Smooth muscle cell (in vitro differentiated cells): ENCODE measurements around the gene RFX1. TPM values are rescaled to one million over a fixed set of nuclear protein-coding genes. Genes with fewer than 3 reads are reported as not detected.

Experiments used
- DNase-seq: peaks from one replicate; lab custom pipeline; 2025; ENCODE audit not compliant: unreplicated experiment; lab: John Stamatoyannopoulos, UW
- H2AFZ ChIP-seq: fragments of 200-600 bp; sonication (generic); 2 replicates; pipeline ENCODE4 v1.6.0; 2016; ENCODE audit warnings: antibody characterized with exemption, low read depth, mild to moderate bottlenecking
- H3F3A ChIP-seq: fragments of 200-600 bp; sonication (generic); 2 replicates; pipeline ENCODE4 v1.6.0; 2017; ENCODE audit warnings: antibody characterized with exemption, low read depth
- H3K27ac ChIP-seq: fragments of 200-600 bp; sonication (generic); 2 replicates; pipeline ENCODE4 v1.5.1; 2016; ENCODE audit warnings: low read depth, mild to moderate bottlenecking
- H3K27me3 ChIP-seq: fragments of 200-600 bp; sonication (generic); 2 replicates; pipeline ENCODE4 v1.6.1; 2016; ENCODE audit warnings: low read depth, mild to moderate bottlenecking
- H3K36me3 ChIP-seq: fragments of 200-600 bp; sonication (generic); 2 replicates; pipeline ENCODE4 v1.5.1; 2016; ENCODE audit warnings: low read depth
- H3K4me1 ChIP-seq: fragments of 200-600 bp; sonication (generic); 2 replicates; pipeline ENCODE4 v1.5.1; 2016; ENCODE audit warnings: low read depth
- H3K4me2 ChIP-seq: fragments of 200-600 bp; sonication (generic); 2 replicates; pipeline ENCODE4 v1.6.0; 2016; ENCODE audit warnings: mild to moderate bottlenecking
- H3K4me3 ChIP-seq: fragments of 200-600 bp; sonication (generic); 2 replicates; pipeline ENCODE4 v1.5.1; 2016; ENCODE audit warnings: mild to moderate bottlenecking
- H3K79me2 ChIP-seq: fragments of 200-600 bp; sonication (generic); 2 replicates; pipeline ENCODE4 v1.6.0; 2016; ENCODE audit warnings: low read depth, mild to moderate bottlenecking
- H3K9ac ChIP-seq: fragments of 200-600 bp; sonication (generic); 2 replicates; pipeline ENCODE4 v1.6.0; 2016; ENCODE audit warnings: low read depth
- H3K9me3 ChIP-seq: fragments of 200-600 bp; sonication (generic); replicated peaks from 2 replicates; pipeline ENCODE4 v1.5.1; 2016; ENCODE audit warnings: low read depth
- H4K20me1 ChIP-seq: fragments of 200-600 bp; sonication (generic); 2 replicates; pipeline ENCODE4 v1.6.0; 2016; ENCODE audit warnings: low read depth
- WGBS: methylation state at CpG from one replicate; pipeline ENCODE4 v1.1.7; 2016; ENCODE audit warnings: low lambda C conversion rate; 5-methylcytosine and 5-hydroxymethylcytosine counted together
- polyA plus RNA-seq: library from polyadenylated mRNA; unstranded; fragments of >200 nt; fragmentation: Nextera tagmentation; extraction: Ambion mirVana; gene quantifications from 2 replicates; pipeline ENCODE4 v1.2.1, GENCODE V29; 2016
- total RNA-seq: library from RNA; depleted of rRNA; stranded (reverse); fragments of >200 nt; gene quantifications from 2 replicates; pipeline ENCODE4 v1.2.3, GENCODE V29; 2014
- TF ChIP-seq, protein P1 (sequence below): fragments of 200-600 bp; sonication (generic); IDR thresholded peaks from 2 replicates; pipeline ENCODE4 v1.5.1; 2017; ENCODE audit warnings: borderline replicate concordance, mild to moderate bottlenecking, antibody characterized with exemption; ENCODE audit not compliant: insufficient read depth, poor library complexity, severe bottlenecking

RFX1 gene
- total and polyA plus RNA-seq, 2 experiments from 2014 or later, result 2.2 TPM

DNA sequence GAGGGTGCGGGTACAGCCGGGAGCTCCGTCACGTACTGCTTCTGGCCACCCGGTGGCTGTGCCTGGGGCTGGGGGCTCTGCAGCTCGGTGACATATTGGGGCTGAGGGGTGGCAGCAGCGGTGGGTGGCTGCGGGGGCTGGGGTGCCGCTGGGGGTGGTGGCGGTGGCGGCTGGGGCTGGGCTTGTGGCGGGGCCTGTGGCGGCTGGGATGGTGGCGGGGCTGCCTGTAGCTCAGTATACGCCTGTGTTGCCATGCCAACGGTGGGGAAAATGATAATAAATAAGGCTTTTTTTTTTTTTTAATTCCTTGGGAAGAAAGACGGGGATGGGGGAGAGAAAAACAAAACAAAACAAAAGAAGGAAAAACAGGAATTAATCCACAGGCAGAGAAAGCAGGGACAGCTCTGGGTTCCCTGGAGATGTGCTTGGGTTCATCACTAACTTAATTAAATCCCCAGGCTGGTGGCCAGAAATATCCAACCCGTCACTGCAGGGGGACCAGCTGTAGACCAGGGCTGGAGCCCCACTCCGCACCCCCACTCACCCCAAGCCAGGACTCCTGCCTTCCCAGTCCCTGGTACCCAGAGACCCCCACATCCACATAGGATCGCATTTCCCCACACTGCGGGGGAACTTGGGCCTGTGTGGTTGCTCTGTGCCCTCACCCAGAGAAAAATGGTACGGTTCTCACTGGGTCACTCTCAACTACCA, 12.4 kb downstream of the RFX1 start:
- no peaks in the 10 kb centered on the region for H3F3A ChIP-seq
- H3K4me1 ChIP-seq, result no peaks in the 10 kb centered on the region
- H2AFZ ChIP-seq, result no peak overlapping the region
- TF ChIP-seq, protein P1, sequence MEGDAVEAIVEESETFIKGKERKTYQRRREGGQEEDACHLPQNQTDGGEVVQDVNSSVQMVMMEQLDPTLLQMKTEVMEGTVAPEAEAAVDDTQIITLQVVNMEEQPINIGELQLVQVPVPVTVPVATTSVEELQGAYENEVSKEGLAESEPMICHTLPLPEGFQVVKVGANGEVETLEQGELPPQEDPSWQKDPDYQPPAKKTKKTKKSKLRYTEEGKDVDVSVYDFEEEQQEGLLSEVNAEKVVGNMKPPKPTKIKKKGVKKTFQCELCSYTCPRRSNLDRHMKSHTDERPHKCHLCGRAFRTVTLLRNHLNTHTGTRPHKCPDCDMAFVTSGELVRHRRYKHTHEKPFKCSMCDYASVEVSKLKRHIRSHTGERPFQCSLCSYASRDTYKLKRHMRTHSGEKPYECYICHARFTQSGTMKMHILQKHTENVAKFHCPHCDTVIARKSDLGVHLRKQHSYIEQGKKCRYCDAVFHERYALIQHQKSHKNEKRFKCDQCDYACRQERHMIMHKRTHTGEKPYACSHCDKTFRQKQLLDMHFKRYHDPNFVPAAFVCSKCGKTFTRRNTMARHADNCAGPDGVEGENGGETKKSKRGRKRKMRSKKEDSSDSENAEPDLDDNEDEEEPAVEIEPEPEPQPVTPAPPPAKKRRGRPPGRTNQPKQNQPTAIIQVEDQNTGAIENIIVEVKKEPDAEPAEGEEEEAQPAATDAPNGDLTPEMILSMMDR, result no peak
- no peak overlapping the region for H3K9ac ChIP-seq
- peaks cover 17% of the 10 kb centered on the region for H3K79me2 ChIP-seq
- no peaks in the 10 kb centered on the region for H4K20me1 ChIP-seq
- no peak for DNase-seq
- H3K9me3 ChIP-seq, result no peaks in the 10 kb centered on the region
- H3K4me2 ChIP-seq, result no peak overlapping the region
- H3K27ac ChIP-seq, result no peak overlapping the region
- no peaks in the 10 kb centered on the region for H3K27me3 ChIP-seq
- 97% methylated on average over 19 of the region's 22 CpGs for WGBS
- no peaks in the 10 kb centered on the region for H3K36me3 ChIP-seq
- H3K4me3 ChIP-seq, result no peak overlapping the region

DNA sequence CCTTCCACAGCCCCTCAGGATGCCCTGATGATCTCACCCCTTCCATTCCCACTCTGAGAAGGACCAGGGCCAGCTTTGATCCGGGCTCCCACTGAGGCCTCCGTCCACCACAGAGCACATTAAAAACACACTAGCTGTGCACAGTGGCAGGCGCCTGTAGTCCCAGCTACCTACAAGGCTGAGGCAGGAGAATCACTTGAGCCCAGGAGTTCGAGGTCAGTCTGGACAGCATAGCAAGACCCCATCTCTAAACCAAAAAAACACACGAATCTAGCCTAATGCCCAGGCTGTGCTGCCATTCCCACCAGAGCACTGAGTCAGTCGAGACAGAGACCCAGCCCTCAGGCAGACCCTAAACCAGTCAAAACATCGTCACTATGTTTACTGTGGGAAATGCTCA, 14.1 kb downstream of the RFX1 start:
- DNase-seq, result no peak
- Histone ChIP-seq H3K4me1 (peaks cover 4% of the 10 kb centered on the region), H3K79me2 (no peaks in the 10 kb centered on the region), H3K9me3 (no peaks in the 10 kb centered on the region), H3F3A (no peaks in the 10 kb centered on the region), H3K4me3 (no peak overlapping the region), H3K4me2 (no peak overlapping the region), H3K36me3 (no peaks in the 10 kb centered on the region), H3K27ac (no peak overlapping the region), H3K27me3 (no peaks in the 10 kb centered on the region), H2AFZ (no peak overlapping the region), H3K9ac (no peak overlapping the region), H4K20me1 (no peaks in the 10 kb centered on the region)
- TF ChIP-seq, protein P1, result no peak
- 93% methylated on average over 7 of the region's 7 CpGs for WGBS

DNA sequence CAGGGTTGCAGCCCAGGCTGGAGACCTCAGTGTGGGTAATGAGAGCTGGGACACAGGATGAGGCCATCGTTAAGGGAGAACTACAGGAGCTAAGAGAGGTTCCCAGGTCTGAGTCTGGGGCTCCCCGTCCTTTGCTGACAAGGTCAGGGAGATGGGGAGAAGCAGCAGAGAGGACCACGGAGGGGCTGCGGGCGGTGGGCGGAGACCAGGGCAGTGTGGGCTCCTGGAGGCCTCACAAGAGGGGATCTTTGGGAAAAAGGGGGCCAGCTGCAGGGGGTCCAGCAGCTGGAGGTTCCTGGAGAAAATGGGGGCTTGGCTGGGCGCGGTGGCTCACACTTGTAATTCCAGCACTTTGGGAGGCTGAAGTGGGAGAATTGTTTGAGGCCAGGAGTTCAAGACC, 16.0 kb downstream of the RFX1 start:
- TF ChIP-seq, protein P1, result no peak
- Histone ChIP-seq H3K9ac (no peak overlapping the region), H3K9me3 (no peaks in the 10 kb centered on the region), H3K4me2 (no peak overlapping the region), H2AFZ (no peak overlapping the region), H3K27me3 (no peaks in the 10 kb centered on the region), H3K4me3 (no peak overlapping the region), H3K36me3 (no peaks in the 10 kb centered on the region), H3K27ac (no peak overlapping the region), H3F3A (no peaks in the 10 kb centered on the region), H4K20me1 (no peaks in the 10 kb centered on the region), H3K79me2 (no peaks in the 10 kb centered on the region), H3K4me1 (peaks cover 17% of the 10 kb centered on the region)
- WGBS, result 94% methylated on average over 8 of the region's 8 CpGs
- no peak for DNase-seq

DNA sequence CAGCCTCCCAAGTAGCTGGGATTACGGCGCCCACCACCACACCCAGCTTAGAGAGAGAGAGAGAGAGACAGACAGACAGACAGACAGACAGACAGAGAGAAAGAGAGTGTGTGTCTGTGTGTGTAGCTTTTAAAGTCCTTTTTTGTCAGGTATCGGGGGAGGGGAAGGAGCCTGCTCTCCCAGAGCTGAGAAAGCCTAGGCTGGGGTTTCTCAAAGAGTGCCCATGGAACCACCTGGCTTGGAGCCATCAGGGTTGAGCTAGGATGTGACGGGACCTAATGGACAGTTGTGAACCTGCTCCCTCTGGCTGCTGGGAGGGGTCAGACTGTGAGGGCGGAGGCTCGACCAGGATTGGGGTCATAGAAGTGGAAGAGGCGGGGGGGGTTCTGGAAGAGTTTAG, 16.6 kb downstream of the RFX1 start:
- Histone ChIP-seq H3F3A (no peaks in the 10 kb centered on the region), H3K4me3 (no peak overlapping the region), H3K4me2 (no peak overlapping the region), H4K20me1 (no peaks in the 10 kb centered on the region), H3K9me3 (no peaks in the 10 kb centered on the region), H3K79me2 (no peaks in the 10 kb centered on the region), H2AFZ (no peak overlapping the region), H3K4me1 (peaks cover 17% of the 10 kb centered on the region), H3K36me3 (no peaks in the 10 kb centered on the region), H3K9ac (no peak overlapping the region), H3K27me3 (no peaks in the 10 kb centered on the region), H3K27ac (no peak overlapping the region)
- WGBS, result 94% methylated on average over 7 of the region's 7 CpGs
- TF ChIP-seq, protein P1, result no peak
- no peak for DNase-seq
